ENCODE measurements around the gene MROH2A. TPM values are rescaled to one million over a fixed set of nuclear protein-coding genes. Genes with fewer than 3 reads are reported as not detected.
"Not testable (repeated sequence)": the region's sequence is repeated elsewhere in the genome, so short reads cannot be mapped to it uniquely, and the experiment has no call there.

The MROH2A gene, protein sequence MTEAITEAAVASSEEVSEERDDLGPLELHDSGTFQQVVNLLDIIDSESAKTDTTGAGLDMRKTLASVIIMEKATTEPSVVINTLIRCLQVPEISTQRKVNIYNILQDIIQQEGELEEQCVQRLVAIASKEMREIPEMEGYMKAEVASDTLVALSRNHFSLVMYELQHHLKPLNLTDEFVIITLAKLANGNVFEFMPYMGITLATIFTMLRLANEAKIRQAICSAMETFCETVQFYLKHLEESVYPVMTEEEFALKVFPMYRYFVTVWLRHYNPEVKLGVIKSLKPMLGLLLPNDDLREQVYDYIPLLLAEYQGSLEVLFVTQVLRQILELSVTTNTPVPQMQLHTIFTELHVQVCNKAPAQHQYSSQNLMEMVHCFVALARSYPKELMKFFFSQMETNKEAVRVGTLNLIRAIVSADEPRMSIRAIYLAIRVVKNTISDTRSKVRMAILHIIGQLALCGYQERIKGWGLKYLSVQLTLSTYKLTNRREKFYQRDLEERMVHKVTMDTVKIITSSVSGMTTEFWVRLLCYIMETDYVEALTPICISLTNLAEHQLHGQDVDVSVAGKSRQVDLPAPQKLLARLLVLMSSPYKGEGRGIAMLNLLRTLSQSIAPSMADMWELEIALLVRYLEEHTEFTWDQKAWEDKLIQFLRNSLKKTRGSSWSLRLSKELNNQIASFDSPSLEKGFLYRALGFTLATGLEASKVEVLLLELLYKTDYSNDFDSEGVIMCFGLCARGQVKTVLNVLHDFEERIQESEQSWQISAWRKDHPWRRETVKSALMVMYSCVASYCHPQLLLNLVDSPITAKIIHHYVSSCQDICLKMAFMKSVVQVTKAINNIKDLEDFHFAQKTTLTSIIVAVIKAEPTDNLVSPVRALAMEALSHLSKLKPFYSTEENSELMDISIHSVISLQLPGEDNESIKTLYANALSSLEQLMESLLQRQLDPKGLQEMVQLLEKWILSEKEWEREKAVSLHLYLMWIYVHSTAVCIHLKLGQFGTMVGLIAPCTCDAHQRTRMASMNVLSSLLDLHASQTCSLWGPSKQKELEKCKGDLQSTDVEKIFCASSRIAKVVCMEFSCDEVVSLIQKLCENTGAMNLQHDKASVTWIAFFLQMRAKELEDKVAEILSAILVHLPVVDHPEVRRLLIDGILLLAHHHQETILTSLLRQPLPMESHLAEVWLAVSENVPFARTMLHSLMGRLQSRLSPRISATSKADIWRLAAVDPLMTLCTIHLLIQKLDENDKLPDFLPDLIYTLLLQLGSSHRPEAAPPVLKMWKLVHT (N-terminal part only)
- total RNA-seq: not detected
- not detected for total RNA-seq (2013)

DNA sequence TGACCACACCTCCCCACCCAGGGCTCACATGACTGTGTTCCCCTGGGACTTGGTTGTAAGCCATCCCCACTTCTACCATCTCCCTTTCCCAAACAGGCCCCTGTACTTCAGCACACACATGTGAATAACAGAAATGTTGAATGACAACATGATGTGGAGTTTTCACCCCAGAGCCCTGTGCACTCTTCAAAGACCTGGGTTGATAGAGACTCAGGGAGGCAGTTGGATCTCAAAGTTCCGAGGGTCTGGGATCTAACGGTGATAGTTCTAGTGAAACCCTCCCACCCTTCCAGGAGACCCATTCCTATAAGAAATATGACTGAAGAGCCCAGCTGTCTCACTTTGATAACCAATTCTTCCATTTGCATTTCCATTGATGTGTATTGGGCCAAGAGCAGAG is at the start of gene MROH2A:
Gene MROH2A (plus strand): TSS at position 301 of the 400 bp plus-strand sequence. CDS start 1,029 bp downstream, outside the sequence.
- Mint-ChIP-seq H3K27ac (no peak within 1 kb of the TSS), H3K27me3 (ENCODE audit: low read depth in 2 of 2) (peaks cover 28 to 59% of the 10 kb centered on the region in 2 donors)
- 81% methylated on average over 2 of the region's 2 CpGs for WGBS (ENCODE audit: insufficient coverage)

DNA sequence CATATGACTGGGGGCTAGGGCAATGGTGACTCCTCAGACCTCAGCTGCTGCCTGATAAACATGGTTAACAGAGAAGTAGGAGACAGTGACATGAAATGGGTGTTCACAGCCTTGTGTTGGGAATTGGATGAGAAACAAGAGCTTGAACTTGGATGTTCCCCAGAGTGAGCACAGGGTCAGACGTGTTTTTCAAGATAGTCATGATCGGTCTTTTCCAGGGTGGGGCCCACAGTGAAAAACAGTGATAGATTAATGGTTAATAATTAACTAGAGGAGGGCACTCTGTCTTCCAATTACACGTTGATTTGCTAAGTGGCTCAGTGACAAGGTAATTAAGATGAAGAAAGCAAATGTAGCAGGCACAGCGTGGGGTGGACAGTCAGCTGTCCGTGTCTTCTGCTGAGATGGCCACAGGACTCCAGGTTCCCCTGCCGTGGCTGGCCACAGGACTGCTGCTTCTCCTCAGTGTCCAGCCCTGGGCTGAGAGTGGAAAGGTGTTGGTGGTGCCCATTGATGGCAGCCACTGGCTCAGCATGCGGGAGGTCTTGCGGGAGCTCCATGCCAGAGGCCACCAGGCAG is 49.3 kb upstream of the MROH2A start, which contains the start of gene UGT1A3:
Gene UGT1A3 (plus strand): TSS at position 320 of the 579 bp plus-strand sequence. CDS start 85 bp downstream, at position 405.
- H3K4me3 Mint-ChIP-seq: no peak within 1 kb of the TSS
- no peak for DNase-seq

More for the DNA sequence above, at the start of gene MROH2A:
- H3K9me3 Mint-ChIP-seq: peaks cover 0 to 3% of the 10 kb centered on the region in 2 donors
- no peak for ATAC-seq
- Histone ChIP-seq H3K36me3 (ENCODE audit: control insufficient read depth, insufficient read depth, low read length) (no peaks in the 10 kb centered on the region), H3K27ac (ENCODE audit: low read length) (no peak within 1 kb of the TSS), H3K4me3 (ENCODE audit: low read length) (no peak within 1 kb of the TSS), H3K4me1 (ENCODE audit: control insufficient read depth, insufficient read depth, low read length) (no peaks in the 10 kb centered on the region), H3K9me3 (ENCODE audit: control insufficient read depth, insufficient read depth, low read length) (peaks cover 3% of the 10 kb centered on the region), H3K27me3 (ENCODE audit: control insufficient read depth, insufficient read depth, low read length) (no peaks in the 10 kb centered on the region)
- no peaks in the 10 kb centered on the region for H3K4me1 Mint-ChIP-seq
- TF ChIP-seq, protein P1, sequence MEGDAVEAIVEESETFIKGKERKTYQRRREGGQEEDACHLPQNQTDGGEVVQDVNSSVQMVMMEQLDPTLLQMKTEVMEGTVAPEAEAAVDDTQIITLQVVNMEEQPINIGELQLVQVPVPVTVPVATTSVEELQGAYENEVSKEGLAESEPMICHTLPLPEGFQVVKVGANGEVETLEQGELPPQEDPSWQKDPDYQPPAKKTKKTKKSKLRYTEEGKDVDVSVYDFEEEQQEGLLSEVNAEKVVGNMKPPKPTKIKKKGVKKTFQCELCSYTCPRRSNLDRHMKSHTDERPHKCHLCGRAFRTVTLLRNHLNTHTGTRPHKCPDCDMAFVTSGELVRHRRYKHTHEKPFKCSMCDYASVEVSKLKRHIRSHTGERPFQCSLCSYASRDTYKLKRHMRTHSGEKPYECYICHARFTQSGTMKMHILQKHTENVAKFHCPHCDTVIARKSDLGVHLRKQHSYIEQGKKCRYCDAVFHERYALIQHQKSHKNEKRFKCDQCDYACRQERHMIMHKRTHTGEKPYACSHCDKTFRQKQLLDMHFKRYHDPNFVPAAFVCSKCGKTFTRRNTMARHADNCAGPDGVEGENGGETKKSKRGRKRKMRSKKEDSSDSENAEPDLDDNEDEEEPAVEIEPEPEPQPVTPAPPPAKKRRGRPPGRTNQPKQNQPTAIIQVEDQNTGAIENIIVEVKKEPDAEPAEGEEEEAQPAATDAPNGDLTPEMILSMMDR (IDR thresholded peaks at IDR 0.05): no peak
- H3K36me3 Mint-ChIP-seq: no peaks in the 10 kb centered on the region
- DNase-seq: no peak
- intact Hi-C loops (cut with micrococcal nuclease): no loop called here
- H3K4me3 Mint-ChIP-seq: no peak within 1 kb of the TSS

DNA sequence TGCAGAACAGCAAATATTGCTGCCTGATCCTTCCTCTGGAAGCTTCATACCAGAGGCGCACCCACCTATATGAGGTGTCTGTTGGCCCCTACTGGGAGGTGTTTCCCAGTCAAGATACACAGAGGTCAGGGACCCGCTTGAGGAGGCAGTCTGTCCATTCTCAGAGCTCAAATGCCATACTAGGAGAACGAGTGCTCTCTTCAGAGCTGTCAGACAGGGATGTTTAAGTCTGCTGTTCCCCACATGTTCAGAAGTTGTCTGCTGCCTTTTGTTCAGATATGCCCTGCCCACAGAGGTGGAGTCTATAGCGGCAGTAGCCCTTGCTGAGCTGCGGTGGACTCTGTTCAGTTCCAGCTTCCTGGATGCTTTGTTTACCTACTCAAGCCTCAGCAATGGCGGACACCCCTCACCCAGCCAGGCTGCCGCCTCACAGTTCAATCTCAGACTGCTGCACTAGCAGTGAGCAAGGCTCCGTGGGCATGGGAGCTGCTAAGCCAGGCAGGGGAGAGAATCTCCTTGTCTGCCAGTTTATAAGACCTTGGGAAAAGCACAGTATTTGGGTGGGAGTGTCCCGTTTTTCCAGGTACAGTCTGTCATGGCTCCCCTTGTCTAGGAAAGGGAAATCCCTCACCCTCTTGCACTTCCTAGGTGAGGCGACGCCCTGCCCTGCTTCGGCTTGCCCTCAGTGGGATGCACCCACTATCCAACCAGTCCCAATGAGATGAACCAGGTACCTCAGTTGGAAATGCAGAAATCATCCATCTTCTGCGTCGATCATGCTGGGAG is 41.1 kb upstream of the MROH2A start:
- H3K27ac Mint-ChIP-seq; H3K9me3 Mint-ChIP-seq; H3K4me1 Mint-ChIP-seq; H3K27ac ChIP-seq (ENCODE audit: low read length); intact Hi-C loops (cut with micrococcal nuclease); H3K27me3 ChIP-seq (ENCODE audit: control insufficient read depth, insufficient read depth, low read length); H3K4me1 ChIP-seq (ENCODE audit: control insufficient read depth, insufficient read depth, low read length); H3K36me3 ChIP-seq (ENCODE audit: control insufficient read depth, insufficient read depth, low read length); H3K36me3 Mint-ChIP-seq; DNase-seq; ATAC-seq; H3K9me3 ChIP-seq (ENCODE audit: control insufficient read depth, insufficient read depth, low read length); H3K4me3 ChIP-seq (ENCODE audit: low read length); H3K4me3 Mint-ChIP-seq: not testable (repeated sequence)
- 90% methylated on average over 13 of the region's 14 CpGs for WGBS (ENCODE audit: insufficient coverage)
- H3K27me3 Mint-ChIP-seq (ENCODE audit: low read depth in 2 of 2): peaks cover 39 to 42% of the 10 kb centered on the region in 2 donors

More for the DNA sequence above, 49.3 kb upstream of the MROH2A start, which contains the start of gene UGT1A3:
- no peaks in the 10 kb centered on the region for H3K36me3 ChIP-seq (ENCODE audit: control insufficient read depth, insufficient read depth, low read length)
- Mint-ChIP-seq H3K36me3 (no peaks in the 10 kb centered on the region), H3K4me1 (no peaks in the 10 kb centered on the region), H3K27me3 (ENCODE audit: low read depth in 2 of 2) (peaks cover 22 to 52% of the 10 kb centered on the region in 2 donors), H3K9me3 (no peaks in the 10 kb centered on the region), H3K27ac (no peak within 1 kb of the TSS)
- no peaks in the 10 kb centered on the region for H3K4me1 ChIP-seq (ENCODE audit: control insufficient read depth, insufficient read depth, low read length)
- H3K27ac ChIP-seq (ENCODE audit: low read length): no peak within 1 kb of the TSS
- WGBS (ENCODE audit: insufficient coverage): 87% methylated on average over 8 of the region's 8 CpGs
- no peak for ATAC-seq
- H3K27me3 ChIP-seq (ENCODE audit: control insufficient read depth, insufficient read depth, low read length): no peaks in the 10 kb centered on the region
- TF ChIP-seq, protein P1 (IDR thresholded peaks at IDR 0.05): no peak
- intact Hi-C loops (cut with micrococcal nuclease): no loop called here
- H3K4me3 ChIP-seq (ENCODE audit: low read length): no peak within 1 kb of the TSS
- H3K9me3 ChIP-seq (ENCODE audit: control insufficient read depth, insufficient read depth, low read length): no peaks in the 10 kb centered on the region
